Measurements from ENCODE around the gene ADAMTS15. TPM values are rescaled to one million over a fixed set of nuclear protein-coding genes. Genes with fewer than 3 reads are reported as not detected.

The ADAMTS15 gene
- polyA plus RNA-seq, 4 donors, result 54.9 to 71.1 (median 63.8) TPM

DNA sequence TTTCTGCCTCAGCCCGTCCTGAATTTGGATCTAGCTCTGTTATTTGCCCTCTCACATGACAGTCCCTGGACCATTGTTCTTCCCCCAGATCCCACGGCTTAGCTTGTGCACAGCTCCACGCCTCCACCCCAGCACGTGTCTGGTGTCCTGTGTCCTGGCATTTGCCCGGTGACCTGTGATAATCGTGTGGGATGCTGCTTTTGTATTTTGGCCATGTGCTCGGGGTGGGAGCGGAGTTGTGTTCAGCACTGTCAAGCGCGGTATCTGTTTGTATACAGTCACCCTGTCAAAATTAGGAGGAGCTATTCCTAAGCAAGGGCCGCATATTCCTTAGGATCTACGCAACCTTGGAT lies 31.9 kb upstream of the ADAMTS15 start:
- no peak for DNase-seq (ENCODE audit: low read depth in 4 of 4, low spot score in 2 of 4)

DNA sequence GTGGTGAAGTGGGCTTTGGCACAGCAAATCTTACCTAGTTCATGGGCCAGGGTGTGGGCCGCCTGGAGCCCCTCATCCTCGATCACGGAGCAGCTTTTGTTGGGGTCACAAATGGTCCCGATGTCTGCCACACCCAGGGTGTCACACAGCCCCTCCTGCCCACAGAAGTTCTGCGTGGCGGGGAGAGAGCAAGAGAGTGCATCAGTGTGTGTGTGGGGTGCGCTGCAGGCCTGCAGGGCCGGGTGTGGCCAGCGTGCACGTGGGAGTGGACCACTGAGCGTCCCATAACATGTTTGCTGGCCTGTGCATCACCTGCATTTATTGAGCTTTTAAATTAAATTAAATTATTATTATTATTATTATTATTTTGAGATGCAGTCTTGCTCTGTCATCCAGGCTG lies 31.5 kb upstream of the ADAMTS15 start:
- no peak for DNase-seq (ENCODE audit: low read depth in 4 of 4, low spot score in 2 of 4)

DNA sequence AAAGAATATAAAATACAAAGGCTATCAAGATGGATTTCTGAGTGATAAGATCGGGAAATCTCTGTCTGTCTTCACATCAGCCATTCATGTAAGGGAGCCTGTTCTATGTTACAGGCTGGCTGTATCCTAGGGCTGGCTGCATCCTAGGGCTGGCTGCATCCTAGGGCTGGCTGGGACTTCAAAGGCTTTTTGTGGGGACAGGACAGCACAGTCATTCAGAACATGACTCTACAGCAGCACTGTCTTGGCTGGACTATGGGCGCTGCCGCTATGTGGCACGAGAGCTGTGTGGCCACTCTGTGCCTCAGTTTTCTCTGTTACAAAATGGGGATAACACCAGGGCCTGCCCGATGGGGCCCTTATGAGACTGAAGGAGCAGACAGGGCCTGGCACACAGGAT lies 30.2 kb upstream of the ADAMTS15 start:
- no peak for DNase-seq (ENCODE audit: low read depth in 4 of 4, low spot score in 2 of 4)

DNA sequence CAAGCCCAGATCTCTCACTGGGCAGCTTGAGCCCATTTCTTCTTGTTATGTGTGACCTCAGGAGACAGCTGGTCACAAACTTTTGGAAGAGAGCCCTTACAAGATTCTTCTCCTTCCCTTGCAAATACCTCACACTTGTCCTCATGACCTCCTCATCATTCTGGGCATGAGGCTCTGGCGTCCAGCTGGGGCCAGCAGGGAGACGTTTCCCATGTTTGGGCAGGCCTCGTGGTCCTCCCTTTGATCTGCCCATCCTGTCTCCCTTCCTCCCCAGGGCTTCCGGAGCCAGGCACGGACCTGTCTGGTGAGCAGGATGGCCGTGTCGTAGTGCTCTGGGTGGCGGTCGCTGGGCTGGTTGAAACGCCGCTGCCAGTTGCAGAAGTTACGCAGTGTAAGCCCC lies 29.7 kb upstream of the ADAMTS15 start:
- no peak for DNase-seq (ENCODE audit: low read depth in 4 of 4, low spot score in 2 of 4)

DNA sequence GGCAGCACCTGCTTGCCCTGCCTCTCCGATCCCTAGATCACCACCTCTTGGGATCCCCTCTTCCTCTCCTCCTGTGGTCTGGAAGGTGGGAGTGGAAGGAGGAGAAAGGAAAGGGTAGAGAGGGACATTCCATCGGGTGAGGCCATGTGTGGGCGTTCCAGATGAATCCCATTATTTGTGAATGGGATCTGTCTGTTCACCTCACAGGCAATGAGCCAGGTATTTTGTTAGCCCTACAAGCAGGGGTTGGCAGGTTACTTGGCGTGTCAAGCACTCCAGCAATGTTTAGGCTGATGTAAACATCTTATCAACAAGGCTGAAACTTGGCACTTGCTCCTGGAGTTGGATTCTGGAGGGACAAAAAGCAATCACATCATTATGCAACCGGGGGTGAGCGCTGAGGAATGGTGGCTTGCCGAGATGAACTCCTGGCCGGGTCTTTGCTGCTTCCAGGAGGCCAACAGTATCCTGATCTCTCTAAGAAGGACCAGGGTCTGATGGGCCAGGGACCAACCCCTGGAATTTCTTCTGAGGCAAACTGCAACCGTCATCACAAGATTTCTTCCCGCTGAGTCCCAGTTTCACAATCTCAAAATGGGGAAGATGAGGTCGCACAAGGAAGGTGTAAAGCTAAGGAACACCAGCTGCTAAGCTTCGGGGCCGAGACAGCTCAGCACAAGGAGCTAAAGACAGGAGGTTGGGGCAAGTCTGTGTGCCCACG lies 27.8 kb upstream of the ADAMTS15 start:
- DNase-seq (ENCODE audit: low read depth in 4 of 4, low spot score in 2 of 4), result no peak

DNA sequence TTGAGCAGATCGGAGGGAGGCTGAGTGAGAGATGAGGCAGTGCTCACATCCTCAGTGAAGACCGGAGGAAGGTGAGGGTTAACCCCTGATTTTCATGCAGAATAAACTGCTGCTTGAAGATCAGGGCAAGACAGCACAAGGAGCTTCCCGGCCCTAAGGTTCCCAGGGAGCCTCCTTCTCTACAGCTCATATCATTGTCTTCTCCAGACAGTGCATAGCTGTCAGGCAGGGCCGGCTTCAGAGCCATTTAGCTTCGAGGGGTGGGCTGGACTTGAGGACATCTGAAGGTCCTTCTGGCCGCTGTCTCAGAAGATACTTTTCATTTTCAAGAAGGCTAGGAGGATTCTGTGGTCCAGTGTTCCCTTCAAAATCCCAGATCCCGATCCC lies 27.3 kb upstream of the ADAMTS15 start:
- no peak for DNase-seq (ENCODE audit: low read depth in 4 of 4, low spot score in 2 of 4)

DNA sequence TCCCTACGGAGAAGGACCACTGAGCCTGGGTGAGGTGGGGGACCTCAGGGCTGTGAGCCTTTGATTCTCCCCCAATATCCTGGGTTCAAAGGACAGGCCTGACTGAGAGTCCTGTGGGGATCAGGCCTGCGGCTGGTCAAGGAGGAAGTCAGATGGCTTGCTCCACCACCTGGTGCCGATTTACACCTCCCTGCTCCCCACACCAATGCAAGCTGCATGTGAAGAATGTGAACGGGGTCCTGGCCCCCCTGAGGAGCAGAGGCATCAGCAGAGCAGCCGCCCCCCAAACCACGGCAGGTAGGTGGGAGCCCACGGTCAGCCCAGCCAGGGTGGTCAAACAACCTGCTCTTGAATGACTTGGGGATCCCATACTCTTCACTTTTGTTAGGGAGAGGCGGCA lies 26.7 kb upstream of the ADAMTS15 start:
- no peak for DNase-seq (ENCODE audit: low read depth in 4 of 4, low spot score in 2 of 4)

DNA sequence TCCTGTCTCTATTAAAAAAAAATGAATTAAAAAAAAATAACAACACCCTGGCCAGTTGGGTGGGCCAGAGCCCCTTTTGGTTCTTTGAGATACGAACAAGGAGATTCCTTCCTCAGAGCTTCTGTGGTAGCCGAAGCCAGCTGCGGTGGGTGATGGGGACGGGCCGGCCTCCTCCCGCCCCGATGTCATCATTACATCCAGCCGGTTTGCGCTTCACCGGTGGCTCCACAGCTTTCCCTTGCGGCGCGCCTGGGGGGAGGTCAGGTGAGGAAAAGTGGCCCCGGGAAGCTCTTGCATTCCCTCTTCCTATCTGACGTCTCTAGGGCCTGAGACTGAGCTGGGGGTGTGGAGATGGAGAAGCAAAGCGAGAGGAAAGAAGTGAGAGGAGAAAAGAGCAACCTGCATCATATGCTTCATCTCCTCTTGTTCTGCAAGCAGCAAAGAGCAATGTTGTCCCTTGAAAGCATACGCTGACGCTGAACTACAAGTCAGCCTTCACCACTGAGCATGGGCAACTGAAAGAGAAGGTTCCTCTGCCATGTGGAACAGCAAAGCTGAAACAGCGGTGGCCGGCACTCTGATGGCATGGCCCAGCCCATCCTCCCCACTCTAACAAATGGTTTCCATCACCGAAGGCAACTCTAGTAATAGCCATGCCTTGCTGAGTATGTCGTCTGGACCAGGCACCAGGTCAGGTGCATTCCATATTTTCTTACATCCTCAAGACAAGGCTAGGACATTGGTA lies 26.0 kb upstream of the ADAMTS15 start:
- DNase-seq (ENCODE audit: low read depth in 4 of 4, low spot score in 2 of 4), result no peak

DNA sequence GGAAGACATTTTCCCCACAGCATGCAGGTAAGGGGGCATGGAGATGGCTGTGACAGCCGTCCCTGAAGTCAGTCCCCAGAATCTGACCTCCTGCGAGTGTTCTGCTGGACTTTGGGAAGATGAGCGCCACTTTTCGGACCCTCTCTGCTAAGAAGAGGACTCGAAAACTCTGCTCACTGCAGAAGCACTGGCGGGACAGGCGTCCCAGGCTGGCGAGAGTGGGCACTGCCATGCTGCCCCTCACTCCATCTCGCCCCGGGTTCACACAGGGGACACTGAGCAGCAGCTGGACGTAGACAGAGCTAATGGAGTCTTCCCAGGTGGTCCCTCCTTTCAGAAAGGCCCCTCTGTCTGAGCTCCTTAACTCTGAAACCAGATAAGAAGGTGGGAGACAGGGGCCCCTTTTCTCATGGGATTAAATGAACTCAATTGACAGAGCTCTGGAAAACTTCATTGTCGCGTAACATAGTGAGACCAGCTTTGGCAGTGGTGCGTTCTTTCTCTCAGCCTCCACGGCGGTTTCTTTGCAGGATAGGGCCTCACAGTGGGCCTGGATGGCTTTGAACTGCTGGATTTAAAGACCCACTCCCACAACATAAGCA lies 24.8 kb upstream of the ADAMTS15 start:
- no peak for DNase-seq (ENCODE audit: low read depth in 4 of 4, low spot score in 2 of 4)

DNA sequence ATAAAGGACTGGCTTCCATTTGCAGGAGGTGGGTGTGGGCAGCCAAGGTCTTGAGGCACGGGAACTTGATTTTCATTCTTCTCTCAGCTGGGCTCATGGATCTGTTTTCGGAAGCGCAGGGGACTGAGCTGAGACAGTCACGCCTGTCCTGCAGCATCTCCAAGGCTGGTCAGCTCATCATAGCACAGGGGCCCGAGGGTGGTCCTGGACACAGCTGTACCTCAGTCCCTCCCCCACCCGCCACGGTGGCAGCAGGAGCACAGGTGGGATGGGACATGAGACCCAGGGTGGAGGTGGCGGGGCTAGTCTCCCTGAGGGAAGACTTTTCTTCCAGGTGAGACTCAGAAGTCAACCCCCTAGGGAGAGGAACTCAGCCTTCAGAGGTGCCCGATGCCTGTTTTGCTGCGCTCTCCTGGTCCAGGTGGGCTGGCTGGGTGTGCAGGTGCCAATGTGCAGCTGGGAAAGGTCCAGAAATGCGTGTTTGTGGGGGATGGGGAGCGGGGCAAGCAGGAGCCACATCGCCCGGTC lies 23.8 kb upstream of the ADAMTS15 start:
- no peak for DNase-seq (ENCODE audit: low read depth in 4 of 4, low spot score in 2 of 4)

DNA sequence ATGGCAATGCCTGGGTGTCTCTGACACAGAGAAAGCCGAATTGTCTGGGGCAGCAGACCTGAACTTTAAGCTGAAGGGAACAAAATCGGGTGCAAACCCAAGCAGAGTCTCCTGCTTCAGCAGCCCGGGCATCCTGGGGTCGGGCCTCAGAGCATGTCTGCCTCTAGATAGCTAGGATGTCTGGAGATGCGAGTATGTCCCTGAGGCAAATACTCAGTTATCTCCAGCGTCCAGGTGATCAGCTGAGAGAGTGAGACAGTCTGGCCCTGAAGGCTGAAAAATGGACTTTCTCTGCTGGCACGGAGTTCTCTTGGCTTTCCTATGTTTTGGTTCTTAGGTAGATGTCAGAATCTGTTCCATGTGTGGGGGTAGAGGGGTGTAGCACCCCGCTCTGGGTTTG lies 23.3 kb upstream of the ADAMTS15 start:
- no peak for DNase-seq (ENCODE audit: low read depth in 4 of 4, low spot score in 2 of 4)

DNA sequence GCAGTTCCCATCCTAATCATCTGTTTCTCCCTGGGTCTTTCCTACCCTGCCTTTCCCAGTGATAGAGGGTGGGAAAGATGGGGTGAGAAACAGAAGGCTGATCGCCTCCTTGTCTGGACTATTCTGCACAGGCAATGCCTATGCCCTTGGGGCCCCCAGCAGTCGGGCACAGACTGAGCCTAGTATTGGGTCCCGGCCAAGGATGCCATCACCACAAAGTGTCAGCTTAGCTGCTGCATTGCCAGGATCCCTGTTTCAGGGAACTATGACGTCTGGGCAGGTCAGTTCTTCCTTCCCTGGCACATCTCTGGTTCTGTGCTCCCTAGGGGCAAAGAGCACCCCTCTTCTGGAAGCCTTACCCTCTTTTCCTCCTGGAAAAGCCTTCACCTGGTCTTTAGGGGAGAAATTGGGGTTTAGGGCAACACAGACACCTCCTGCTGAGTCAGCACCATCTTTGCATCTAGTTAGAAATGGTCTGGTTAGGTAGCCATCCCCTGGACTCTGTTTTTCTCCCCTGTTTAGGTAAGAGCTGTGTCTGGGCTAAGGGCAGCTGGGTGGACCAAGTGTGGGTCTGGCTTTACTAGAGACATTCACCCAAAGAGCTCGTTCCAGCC lies 22.1 kb upstream of the ADAMTS15 start:
- DNase-seq (ENCODE audit: low read depth in 4 of 4, low spot score in 2 of 4), result no peak

DNA sequence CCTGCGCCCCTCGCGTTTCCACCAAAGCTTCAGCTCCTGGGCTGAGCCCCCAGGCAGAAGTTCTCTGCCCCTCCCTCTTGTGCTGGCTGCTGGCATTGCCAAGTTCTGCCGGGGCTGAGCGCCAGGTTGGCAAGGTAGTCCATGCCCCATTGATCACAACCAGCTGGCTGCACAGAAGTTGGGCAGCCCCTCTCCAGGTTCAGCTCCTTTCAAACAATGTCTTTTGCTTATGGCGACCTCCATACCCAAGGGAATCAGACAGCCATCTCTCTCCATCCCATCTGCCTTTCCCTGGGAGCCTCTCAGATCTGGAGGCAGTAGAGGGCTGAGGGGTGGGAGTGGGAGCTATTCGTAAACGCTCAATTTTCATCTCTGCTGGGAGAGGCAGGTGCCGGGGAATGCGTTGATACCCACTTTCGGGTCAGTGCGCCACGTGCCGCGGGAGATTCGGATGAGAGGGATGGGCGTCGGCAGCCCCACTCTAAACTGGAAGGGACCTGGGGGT lies 21.6 kb upstream of the ADAMTS15 start:
- DNase-seq (ENCODE audit: low read depth in 4 of 4, low spot score in 2 of 4), result no peak

DNA sequence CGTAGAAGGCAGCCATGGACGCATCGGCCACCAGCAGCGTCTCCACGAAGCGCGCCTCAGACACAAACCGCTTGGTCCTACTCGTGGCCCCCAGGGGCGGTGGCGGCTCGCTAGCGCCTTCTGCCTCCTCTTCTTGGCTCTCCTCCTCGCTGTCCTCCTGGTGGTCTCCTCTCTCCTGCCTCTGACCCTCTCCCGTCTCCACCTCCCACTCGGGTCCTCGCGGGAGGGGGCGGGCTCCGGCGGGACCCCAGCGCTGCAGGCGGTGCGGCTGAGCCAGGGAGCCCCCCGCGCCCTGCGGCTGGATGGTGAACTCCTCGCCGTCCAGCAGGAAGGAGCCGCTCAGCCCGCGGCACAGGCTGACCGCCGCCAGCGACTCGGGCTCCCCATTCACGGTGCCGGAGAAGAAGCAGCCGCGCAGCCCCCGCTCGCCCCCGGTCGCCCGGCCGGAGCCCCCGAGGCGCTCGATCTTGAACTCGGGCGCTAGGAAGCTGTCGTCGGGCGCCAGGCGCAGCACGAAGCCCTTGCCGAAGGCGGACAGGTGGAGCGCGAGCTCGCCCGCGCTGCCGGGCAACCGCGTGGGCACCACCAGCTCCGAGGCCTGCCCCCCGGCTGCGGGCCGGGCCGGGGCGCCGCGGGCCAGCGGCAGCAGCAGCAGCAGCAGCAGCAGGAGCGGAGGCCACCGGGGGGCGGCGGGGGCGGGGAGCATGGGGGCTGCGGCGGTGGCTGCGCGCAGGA lies 20.7 kb upstream of the ADAMTS15 start:
- no peak for DNase-seq (ENCODE audit: low read depth in 4 of 4, low spot score in 2 of 4)

DNA sequence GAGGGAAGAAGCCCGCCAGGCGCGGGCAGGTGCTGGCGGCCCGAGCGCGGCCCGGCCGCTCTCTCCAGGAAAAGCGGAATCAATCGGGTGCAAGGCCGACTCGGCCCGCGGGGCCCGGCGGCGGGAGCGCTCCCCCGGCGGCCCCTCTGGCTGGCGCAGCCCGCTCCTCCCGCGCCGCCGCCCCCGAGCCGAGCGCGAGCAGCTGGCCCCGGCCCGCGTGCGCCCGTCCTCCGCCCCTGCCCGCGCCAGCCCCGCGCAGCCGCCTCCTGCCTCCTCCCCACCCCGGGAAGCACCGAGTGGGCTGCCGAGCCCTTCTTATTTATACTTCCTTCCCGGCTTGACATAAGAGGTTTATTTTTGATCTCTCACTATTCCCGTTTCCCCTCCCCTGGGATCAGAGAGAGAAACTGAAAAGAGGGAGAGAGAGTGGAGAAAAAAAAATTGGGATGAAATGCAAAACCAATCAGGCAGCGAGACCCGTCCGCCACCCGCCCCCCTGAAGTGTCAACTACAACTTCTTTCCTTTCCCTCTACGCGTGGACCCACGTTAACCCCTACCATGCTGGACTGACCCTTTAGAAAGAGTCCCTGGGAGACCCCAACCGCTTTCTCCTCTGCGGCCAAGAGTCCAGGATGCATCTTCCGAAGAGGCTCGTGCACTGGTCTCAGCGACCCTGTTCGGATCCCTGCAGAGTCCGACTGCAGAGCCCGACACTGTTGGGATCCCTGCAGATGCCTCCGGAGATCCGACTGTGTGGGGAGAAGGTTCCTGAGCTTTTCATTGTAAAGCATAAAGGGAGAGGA lies 19.9 kb upstream of the ADAMTS15 start, which contains the start of gene ADAMTS8:
TSS of gene ADAMTS8 (minus strand) at position 294 of the 804 bp plus-strand sequence. CDS start 323 bp downstream, outside the sequence.
- no peak for DNase-seq (ENCODE audit: low read depth in 4 of 4, low spot score in 2 of 4)

DNA sequence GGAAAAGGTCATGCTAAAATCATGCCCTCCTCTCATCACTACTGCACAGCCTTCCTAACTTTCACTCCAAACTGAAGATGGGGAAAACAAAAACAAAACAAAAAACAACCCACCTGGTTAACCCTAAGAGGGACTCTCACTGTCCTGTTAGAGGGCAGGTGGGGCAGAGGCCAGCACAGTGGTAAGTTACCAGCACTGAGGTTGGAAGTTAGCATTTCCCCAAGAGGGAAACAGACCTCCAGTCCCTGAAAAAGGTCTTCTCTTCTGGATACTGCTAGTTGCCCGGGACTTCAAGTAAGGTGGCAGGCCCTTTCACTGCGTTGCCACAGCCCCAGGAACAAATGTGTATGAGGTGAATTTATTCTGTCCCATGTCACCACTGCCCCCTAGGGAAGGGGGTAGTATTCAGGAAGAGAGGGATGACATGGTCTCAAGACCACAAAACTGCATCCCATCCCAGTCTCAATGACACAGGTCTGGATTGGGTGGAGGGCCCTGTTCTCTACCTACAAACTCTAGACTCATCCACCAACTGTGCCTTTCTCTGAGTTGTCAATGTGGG lies 19.2 kb upstream of the ADAMTS15 start:
- no peak for DNase-seq (ENCODE audit: low read depth in 4 of 4, low spot score in 2 of 4)

DNA sequence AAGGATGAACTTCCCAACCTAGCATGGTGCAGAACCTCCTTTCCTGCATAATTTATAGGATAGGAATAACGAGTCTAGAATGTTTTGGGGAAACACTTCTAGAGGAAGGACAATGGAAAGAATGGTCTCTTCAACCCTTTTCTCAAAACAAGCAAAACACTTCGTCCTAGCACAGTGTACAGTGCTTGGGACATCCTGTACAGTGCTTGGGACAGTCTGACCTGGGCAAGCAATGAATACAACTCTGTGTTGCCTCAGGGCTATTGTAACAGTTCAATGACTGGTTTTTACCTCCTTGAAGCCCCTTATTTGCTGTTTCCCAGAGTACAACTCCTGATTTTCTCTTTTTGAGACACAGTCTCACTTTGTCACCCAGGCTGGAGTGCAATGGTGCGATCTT lies 18.5 kb upstream of the ADAMTS15 start:
- DNase-seq (ENCODE audit: low read depth in 4 of 4, low spot score in 2 of 4), result no peak

DNA sequence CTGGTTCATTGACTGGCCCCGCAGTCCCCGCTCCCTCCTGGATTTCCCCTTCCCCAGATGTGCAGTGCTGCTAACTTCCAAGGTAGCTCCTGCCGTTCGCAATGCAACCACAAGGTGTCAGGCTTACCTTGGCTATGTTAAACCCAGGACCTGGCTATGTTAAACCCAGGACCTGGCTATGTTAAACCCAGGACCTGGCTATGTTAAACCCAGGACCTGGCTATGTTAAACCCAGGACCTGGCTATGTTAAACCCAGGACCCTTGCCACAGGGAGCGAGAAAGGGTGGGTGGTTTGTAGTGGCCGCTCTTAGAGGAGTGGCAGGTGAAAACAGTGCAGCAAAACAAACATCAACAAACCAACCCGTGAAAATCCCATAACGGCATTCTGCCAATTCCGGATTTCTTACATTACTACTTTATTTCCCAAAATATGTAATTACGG lies 17.1 kb upstream of the ADAMTS15 start:
- peak in 1 of 4 donors; percentile 80 for DNase-seq (ENCODE audit: low read depth in 4 of 4, low spot score in 2 of 4)

DNA sequence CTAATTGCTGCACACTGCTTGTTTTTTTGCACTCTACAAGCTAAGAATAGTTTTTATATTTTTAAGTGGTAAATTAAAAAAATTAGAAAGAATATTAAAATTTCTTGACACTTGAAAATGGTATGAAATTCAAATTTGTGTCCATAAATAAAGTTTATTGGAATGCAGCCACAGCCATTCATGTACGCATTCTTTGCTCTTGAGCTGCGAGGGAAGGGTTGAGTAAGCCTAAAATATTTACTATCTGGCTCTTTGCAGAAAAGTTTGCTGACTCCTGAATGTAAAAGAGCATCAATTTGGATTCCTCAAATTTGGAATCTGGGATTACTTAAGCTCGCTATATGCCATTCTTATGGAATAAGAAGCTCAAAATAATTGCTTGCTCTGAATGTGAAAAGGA lies 16.6 kb upstream of the ADAMTS15 start:
- DNase-seq (ENCODE audit: low read depth in 4 of 4, low spot score in 2 of 4), result no peak
